ENCODE data around the gene TDRD7.

The TDRD7 gene

GRCh38 chr9:97480749-97481148 lies 68.9 kb downstream of the TDRD7 start:
- no peak overlapping the region for H2AFZ ChIP-seq (ENCODE audit: insufficient read depth, low read length, poor library complexity)
- H2BK12ac ChIP-seq (ENCODE audit: low read length) = no peak overlapping the region
- no peak overlapping the region for H3K14ac ChIP-seq (ENCODE audit: low read length)
- H3K79me1 ChIP-seq (ENCODE audit: low read length) = no peaks in the 10 kb centered on the region
- no peaks in the 10 kb centered on the region for H3K9me3 ChIP-seq (ENCODE audit: insufficient read depth, low read depth, low read length)
- H3K27ac ChIP-seq (ENCODE audit: low read depth, low read length) = no peak overlapping the region
- H3K4me2 ChIP-seq (ENCODE audit: low read length) = no peak overlapping the region
- no peak overlapping the region for H4K12ac ChIP-seq (ENCODE audit: low read depth, low read length)
- H4K8ac ChIP-seq (ENCODE audit: low read depth, low read length) = no peak overlapping the region
- no peak overlapping the region for H2BK120ac ChIP-seq (ENCODE audit: insufficient read depth, low read length, poor library complexity)
- no peak overlapping the region for H3K4ac ChIP-seq (ENCODE audit: low read depth, low read length)
- no peaks in the 10 kb centered on the region for H3K4me1 ChIP-seq (ENCODE audit: control insufficient read depth in 1 of 2, insufficient read depth in 2 of 2, low read length in 2 of 2)
- no peaks in the 10 kb centered on the region for H3K27me3 ChIP-seq (ENCODE audit: insufficient read depth, low read length)
- no peak overlapping the region for H3K18ac ChIP-seq (ENCODE audit: low read length)
- H2AK5ac ChIP-seq (ENCODE audit: low read length) = no peak overlapping the region
- H2BK5ac ChIP-seq (ENCODE audit: low read depth, low read length, poor library complexity) = no peak overlapping the region
- WGBS (ENCODE audit: extremely low coverage, insufficient coverage, insufficient read length) = no CpG with 5 or more reads among the region's 1 CpG
- H3K4me3 ChIP-seq (ENCODE audit: low read depth, low read length) = no peak overlapping the region
- no peak for DNase-seq
- no peak overlapping the region for H3K9ac ChIP-seq (ENCODE audit: low read length)
- no peak overlapping the region for H4K91ac ChIP-seq (ENCODE audit: low read depth, low read length)
- H3K23ac ChIP-seq (ENCODE audit: low read length) = no peak overlapping the region
- no peaks in the 10 kb centered on the region for H3K36me3 ChIP-seq (ENCODE audit: control insufficient read depth in 1 of 2, insufficient read depth in 2 of 2, low read length in 2 of 2)
- no peaks in the 10 kb centered on the region for H3K79me2 ChIP-seq (ENCODE audit: control insufficient read depth, insufficient read depth, low read length, poor library complexity)

GRCh38 chr9:97484134-97484533 lies 72.2 kb downstream of the TDRD7 start:
- Histone ChIP-seq H3K27ac (ENCODE audit: low read depth, low read length) (no peak overlapping the region), H4K12ac (ENCODE audit: low read depth, low read length) (no peak overlapping the region), H3K79me2 (ENCODE audit: control insufficient read depth, insufficient read depth, low read length, poor library complexity) (no peaks in the 10 kb centered on the region), H3K4me1 (ENCODE audit: control insufficient read depth in 1 of 2, insufficient read depth in 2 of 2, low read length in 2 of 2) (no peaks in the 10 kb centered on the region), H3K23ac (ENCODE audit: low read length) (no peak overlapping the region), H4K91ac (ENCODE audit: low read depth, low read length) (no peak overlapping the region), H3K9me3 (ENCODE audit: insufficient read depth, low read depth, low read length) (no peaks in the 10 kb centered on the region), H2BK12ac (ENCODE audit: low read length) (no peak overlapping the region), H3K4me3 (ENCODE audit: low read depth, low read length) (no peak overlapping the region), H3K4me2 (ENCODE audit: low read length) (no peak overlapping the region), H2AK5ac (ENCODE audit: low read length) (no peak overlapping the region), H2BK5ac (ENCODE audit: low read depth, low read length, poor library complexity) (no peak overlapping the region), H2BK120ac (ENCODE audit: insufficient read depth, low read length, poor library complexity) (no peak overlapping the region), H3K14ac (ENCODE audit: low read length) (no peak overlapping the region), H3K36me3 (ENCODE audit: control insufficient read depth in 1 of 2, insufficient read depth in 2 of 2, low read length in 2 of 2) (no peaks in the 10 kb centered on the region), H3K79me1 (ENCODE audit: low read length) (no peaks in the 10 kb centered on the region), H3K18ac (ENCODE audit: low read length) (no peak overlapping the region), H4K8ac (ENCODE audit: low read depth, low read length) (no peak overlapping the region), H2AFZ (ENCODE audit: insufficient read depth, low read length, poor library complexity) (no peak overlapping the region), H3K27me3 (ENCODE audit: insufficient read depth, low read length) (no peaks in the 10 kb centered on the region), H3K4ac (ENCODE audit: low read depth, low read length) (no peak overlapping the region), H3K9ac (ENCODE audit: low read length) (no peak overlapping the region)
- no peak for DNase-seq
- WGBS (ENCODE audit: extremely low coverage, insufficient coverage, insufficient read length) = no CpG with 5 or more reads among the region's 1 CpG

- no peak overlapping the region for H3K9ac ChIP-seq (ENCODE audit: low read length)
Measured at GRCh38 chr9:97487107-97487506, 75.2 kb downstream of the TDRD7 start.

GRCh38 chr9:97487861-97488260 lies 76.0 kb downstream of the TDRD7 start:
- H4K8ac ChIP-seq (ENCODE audit: low read depth, low read length) = no peak overlapping the region
- no peaks in the 10 kb centered on the region for H3K36me3 ChIP-seq (ENCODE audit: control insufficient read depth in 1 of 2, insufficient read depth in 2 of 2, low read length in 2 of 2)
- H2AFZ ChIP-seq (ENCODE audit: insufficient read depth, low read length, poor library complexity) = no peak overlapping the region
- peaks cover 0 to 1% of the 10 kb centered on the region in 2 experiments for H3K4me1 ChIP-seq (ENCODE audit: control insufficient read depth in 1 of 2, insufficient read depth in 2 of 2, low read length in 2 of 2)
- no peak overlapping the region for H2BK5ac ChIP-seq (ENCODE audit: low read depth, low read length, poor library complexity)
- H3K4ac ChIP-seq (ENCODE audit: low read depth, low read length) = no peak overlapping the region
- H3K9ac ChIP-seq (ENCODE audit: low read length) = no peak overlapping the region
- DNase-seq = no peak
- no peaks in the 10 kb centered on the region for H3K79me2 ChIP-seq (ENCODE audit: control insufficient read depth, insufficient read depth, low read length, poor library complexity)
- no peak overlapping the region for H2AK5ac ChIP-seq (ENCODE audit: low read length)
- H4K91ac ChIP-seq (ENCODE audit: low read depth, low read length) = no peak overlapping the region
- no CpG with 5 or more reads among the region's 1 CpG for WGBS (ENCODE audit: extremely low coverage, insufficient coverage, insufficient read length)
- H3K4me3 ChIP-seq (ENCODE audit: low read depth, low read length) = peak overlapping the region; percentile 14
- no peak overlapping the region for H2BK12ac ChIP-seq (ENCODE audit: low read length)
- H3K4me2 ChIP-seq (ENCODE audit: low read length) = no peak overlapping the region
- H4K12ac ChIP-seq (ENCODE audit: low read depth, low read length) = no peak overlapping the region
- H3K23ac ChIP-seq (ENCODE audit: low read length) = no peak overlapping the region
- no peaks in the 10 kb centered on the region for H3K9me3 ChIP-seq (ENCODE audit: insufficient read depth, low read depth, low read length)
- H2BK120ac ChIP-seq (ENCODE audit: insufficient read depth, low read length, poor library complexity) = no peak overlapping the region
- H3K27me3 ChIP-seq (ENCODE audit: insufficient read depth, low read length) = no peaks in the 10 kb centered on the region
- no peaks in the 10 kb centered on the region for H3K79me1 ChIP-seq (ENCODE audit: low read length)
- no peak overlapping the region for H3K18ac ChIP-seq (ENCODE audit: low read length)
- H3K27ac ChIP-seq (ENCODE audit: low read depth, low read length) = no peak overlapping the region
- H3K14ac ChIP-seq (ENCODE audit: low read length) = no peak overlapping the region

More at GRCh38 chr9:97487107-97487506, 75.2 kb downstream of the TDRD7 start:
- no peak overlapping the region for H3K4ac ChIP-seq (ENCODE audit: low read depth, low read length)
- DNase-seq = peak; percentile 63 to 84
- no peak overlapping the region for H3K27ac ChIP-seq (ENCODE audit: low read depth, low read length)
- no peak overlapping the region for H2BK5ac ChIP-seq (ENCODE audit: low read depth, low read length, poor library complexity)
- H3K4me3 ChIP-seq (ENCODE audit: low read depth, low read length) = no peak overlapping the region
- H3K14ac ChIP-seq (ENCODE audit: low read length) = no peak overlapping the region
- H2AFZ ChIP-seq (ENCODE audit: insufficient read depth, low read length, poor library complexity) = no peak overlapping the region
- no peaks in the 10 kb centered on the region for H3K9me3 ChIP-seq (ENCODE audit: insufficient read depth, low read depth, low read length)
- no peak overlapping the region for H2BK12ac ChIP-seq (ENCODE audit: low read length)
- no peak overlapping the region for H4K91ac ChIP-seq (ENCODE audit: low read depth, low read length)
- no peak overlapping the region for H2AK5ac ChIP-seq (ENCODE audit: low read length)
- no peak overlapping the region for H3K4me2 ChIP-seq (ENCODE audit: low read length)
- no peak overlapping the region for H4K12ac ChIP-seq (ENCODE audit: low read depth, low read length)
- no peaks in the 10 kb centered on the region for H3K79me1 ChIP-seq (ENCODE audit: low read length)
- no peaks in the 10 kb centered on the region for H3K27me3 ChIP-seq (ENCODE audit: insufficient read depth, low read length)
- no peak overlapping the region for H4K8ac ChIP-seq (ENCODE audit: low read depth, low read length)
- no peak overlapping the region for H3K23ac ChIP-seq (ENCODE audit: low read length)
- WGBS (ENCODE audit: extremely low coverage, insufficient coverage, insufficient read length) = no CpG with 5 or more reads among the region's 2 CpGs
- no peak overlapping the region for H3K18ac ChIP-seq (ENCODE audit: low read length)
- no peaks in the 10 kb centered on the region for H3K36me3 ChIP-seq (ENCODE audit: control insufficient read depth in 1 of 2, insufficient read depth in 2 of 2, low read length in 2 of 2)
- no peaks in the 10 kb centered on the region for H3K79me2 ChIP-seq (ENCODE audit: control insufficient read depth, insufficient read depth, low read length, poor library complexity)
- H2BK120ac ChIP-seq (ENCODE audit: insufficient read depth, low read length, poor library complexity) = no peak overlapping the region
- H3K4me1 ChIP-seq (ENCODE audit: control insufficient read depth in 1 of 2, insufficient read depth in 2 of 2, low read length in 2 of 2) = peaks cover 0 to 1% of the 10 kb centered on the region in 2 experiments

All from trophoblast cell (in vitro differentiated cells and primary cell).